Urinary bladder (tissue), 4 donors: Measurements from ENCODE around the gene TIFAB. TPM values are rescaled to one million over a fixed set of nuclear protein-coding genes. Genes with fewer than 3 reads are reported as not detected.

Experiments
- DNase-seq: peaks from one replicate; pipeline ENCODE4 v3.0.0-alpha.2; 2015; ENCODE audit errors: extremely low spot score
- H3K27ac ChIP-seq: one replicate; pipeline ENCODE4 v1.5.1; 2013; ENCODE audit warnings: low read depth, mild to moderate bottlenecking, moderate library complexity
- H3K36me3 ChIP-seq: one replicate; pipeline ENCODE4 v1.6.1; 2013; ENCODE audit warnings: mild to moderate bottlenecking, moderate library complexity; ENCODE audit not compliant: insufficient read depth
- H3K4me1 ChIP-seq: one replicate; pipeline ENCODE4 v1.6.1; 2013; ENCODE audit warnings: mild to moderate bottlenecking, moderate library complexity; ENCODE audit not compliant: insufficient read depth
- H3K4me3 ChIP-seq: one replicate; pipeline ENCODE4 v1.5.1; 2013; ENCODE audit warnings: low read depth, low read length
- WGBS: extraction: QIAGEN DNeasy Blood & Tissue Kit; methylation state at CpG from one replicate; pipeline ENCODE4 v1.1.7; 2013; 5-methylcytosine and 5-hydroxymethylcytosine counted together
- polyA plus RNA-seq: library from polyadenylated mRNA; stranded (reverse); fragments of 200-250 nt; gene quantifications from one replicate; pipeline ENCODE4 v1.2.3, GENCODE V29; 2013
- total RNA-seq: library from RNA; depleted of rRNA; stranded (reverse); fragments of >200 nt; gene quantifications from one replicate; pipeline ENCODE4 v1.2.3, GENCODE V29; 2014
- donor health status: healthy with polysubstance abuse.
- donor health status: healthy.

TIFAB gene
- total and polyA plus RNA-seq, 2 donors = 0.05 to 0.37 TPM

DNA sequence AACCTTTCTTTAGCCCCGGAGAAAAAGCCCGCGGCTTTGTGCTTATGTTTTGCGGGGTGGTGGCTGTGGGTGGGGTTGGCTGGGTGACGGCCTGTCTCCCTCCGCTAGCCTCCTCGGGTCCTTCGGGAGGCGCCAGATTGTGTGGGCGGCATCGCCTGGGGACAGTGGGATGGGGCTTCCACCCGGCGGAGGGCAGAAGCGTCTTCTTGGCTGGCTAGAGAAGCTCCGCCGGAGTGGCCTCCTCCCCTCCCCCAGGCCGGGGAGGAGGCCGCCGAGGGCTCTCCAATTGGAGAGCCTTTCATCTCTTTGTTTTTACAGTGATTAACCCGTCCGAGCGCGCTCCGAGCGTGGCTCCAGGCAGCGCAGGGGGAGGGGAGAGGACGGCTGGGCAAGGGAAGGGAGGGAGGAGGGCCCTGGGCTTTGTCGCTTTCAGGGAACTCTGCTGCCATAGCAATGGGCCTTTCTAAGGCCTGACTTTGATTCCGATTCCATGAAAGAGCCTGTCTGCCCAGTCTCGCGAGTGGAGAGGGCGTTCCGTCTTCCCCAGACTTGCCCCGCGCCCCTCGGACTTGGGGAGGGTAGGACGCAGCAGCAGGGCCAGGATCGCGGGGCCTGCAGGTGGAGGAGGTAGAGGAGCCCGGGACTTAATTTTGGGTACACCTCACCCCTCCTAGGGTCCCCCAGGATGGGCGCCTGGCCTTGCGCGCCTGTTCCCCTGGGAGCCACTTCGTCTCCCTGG is 36.7 kb upstream of the TIFAB start:
- H3K27ac ChIP-seq = no peak overlapping the region
- 3% methylated on average over 44 of the region's 44 CpGs for WGBS
- no peak for DNase-seq
- no peaks in the 10 kb centered on the region for H3K36me3 ChIP-seq
- no peaks in the 10 kb centered on the region for H3K4me1 ChIP-seq
- H3K4me3 ChIP-seq = peak overlapping the region; percentile 32

DNA sequence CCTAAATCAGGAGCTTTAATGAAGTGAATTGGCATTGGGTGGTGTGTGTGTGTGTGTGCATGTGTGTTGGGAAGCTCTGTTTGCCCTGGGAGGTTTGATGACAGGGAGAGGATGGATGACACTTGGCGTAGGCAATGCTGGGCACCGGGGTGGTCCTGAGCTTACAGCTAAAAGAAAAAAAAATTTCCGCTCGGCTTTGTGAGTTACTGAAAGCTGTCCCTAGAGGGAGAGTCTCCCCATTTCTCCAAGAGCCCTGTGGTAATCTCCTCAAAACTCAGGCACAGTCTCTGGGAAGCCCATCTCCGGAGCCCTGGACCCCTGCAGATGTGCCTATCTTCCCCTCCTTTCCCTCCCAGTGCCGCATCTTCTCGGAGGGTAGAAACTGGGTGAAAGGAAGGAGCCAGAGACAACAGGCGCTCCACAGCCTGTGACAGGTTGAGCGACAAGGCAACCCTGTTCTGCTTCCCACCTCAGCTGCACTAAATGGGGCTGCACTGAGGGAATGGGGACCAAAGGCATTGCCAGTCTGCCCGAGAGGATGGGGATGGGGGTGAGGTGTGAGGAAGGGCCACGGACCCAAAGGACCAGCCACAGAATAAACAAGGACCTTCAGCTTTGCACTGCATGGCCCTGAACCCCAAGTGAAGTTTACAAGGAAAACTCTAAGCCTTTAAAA is 35.8 kb upstream of the TIFAB start:
- Histone ChIP-seq H3K4me3 (no peak overlapping the region), H3K36me3 (no peaks in the 10 kb centered on the region), H3K4me1 (no peaks in the 10 kb centered on the region), H3K27ac (no peak overlapping the region)
- 43% methylated on average over 11 of the region's 11 CpGs for WGBS
- no peak for DNase-seq

DNA sequence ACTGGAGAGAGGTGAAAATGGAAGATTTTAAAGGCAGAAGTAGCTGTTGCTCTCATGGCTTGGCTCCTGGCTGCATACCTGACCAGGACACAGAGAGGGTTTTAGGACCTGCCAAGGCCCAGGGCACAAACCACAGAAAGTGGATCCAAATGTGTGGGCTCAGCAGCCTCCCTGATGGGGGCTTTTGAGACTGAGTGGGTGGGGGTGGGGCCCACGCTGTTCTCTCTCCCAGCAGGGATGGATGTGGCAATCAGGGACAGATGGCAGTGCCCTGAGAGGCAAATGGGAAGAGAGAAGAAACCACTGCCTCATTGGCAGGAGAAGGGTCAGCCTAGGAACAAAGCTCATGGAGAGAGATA is 34.9 kb upstream of the TIFAB start:
- WGBS = 71% methylated on average over 1 of the region's 1 CpG
- Histone ChIP-seq H3K27ac (no peak overlapping the region), H3K36me3 (no peaks in the 10 kb centered on the region), H3K4me3 (no peak overlapping the region), H3K4me1 (no peaks in the 10 kb centered on the region)
- no peak for DNase-seq

DNA sequence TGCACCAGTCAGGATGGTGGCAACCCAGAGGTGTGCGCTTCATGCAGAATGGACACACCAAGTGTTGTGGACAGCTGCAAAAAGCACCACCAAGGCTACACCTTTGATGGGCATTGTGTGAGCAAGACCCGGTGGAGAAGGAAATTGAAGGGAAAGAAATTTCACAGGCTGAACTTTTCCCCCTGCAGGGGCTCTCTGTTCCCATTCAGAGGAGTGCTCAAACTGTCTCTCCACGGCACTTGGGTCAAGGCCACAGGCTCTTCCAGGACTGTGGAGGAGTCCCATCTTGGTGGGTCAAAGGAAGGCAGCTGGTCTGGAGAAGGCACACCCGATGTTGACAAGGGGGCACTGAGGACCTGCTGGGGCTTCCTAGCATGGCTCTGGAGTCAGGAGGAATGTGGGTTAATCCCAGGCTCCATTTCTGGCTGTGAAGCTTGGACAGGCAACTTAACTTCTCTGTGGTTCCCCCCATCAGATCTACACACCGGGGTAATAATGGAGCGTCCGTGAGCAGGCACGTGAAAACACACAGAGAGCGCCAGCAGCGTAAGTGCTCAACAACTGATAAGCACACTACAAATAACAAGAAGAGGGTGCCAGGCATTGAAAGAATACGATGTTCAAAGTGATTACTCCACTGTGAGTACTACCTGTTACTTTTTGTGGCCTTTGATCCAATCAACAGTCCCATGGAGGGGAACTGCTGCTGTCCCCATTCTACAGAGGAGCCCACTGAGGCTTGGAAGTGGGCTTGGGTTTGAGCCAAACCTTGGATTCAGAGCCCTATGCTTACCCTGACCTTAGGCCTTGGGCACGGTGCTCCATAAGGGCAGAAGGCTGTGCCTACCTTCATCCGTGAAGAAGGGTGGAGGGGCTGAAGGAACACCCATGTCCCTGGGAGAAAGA is 34.2 kb upstream of the TIFAB start:
- no peak for DNase-seq
- Histone ChIP-seq H3K27ac (no peak overlapping the region), H3K4me3 (no peak overlapping the region), H3K36me3 (no peaks in the 10 kb centered on the region), H3K4me1 (no peaks in the 10 kb centered on the region)
- 81% methylated on average over 13 of the region's 13 CpGs for WGBS

DNA sequence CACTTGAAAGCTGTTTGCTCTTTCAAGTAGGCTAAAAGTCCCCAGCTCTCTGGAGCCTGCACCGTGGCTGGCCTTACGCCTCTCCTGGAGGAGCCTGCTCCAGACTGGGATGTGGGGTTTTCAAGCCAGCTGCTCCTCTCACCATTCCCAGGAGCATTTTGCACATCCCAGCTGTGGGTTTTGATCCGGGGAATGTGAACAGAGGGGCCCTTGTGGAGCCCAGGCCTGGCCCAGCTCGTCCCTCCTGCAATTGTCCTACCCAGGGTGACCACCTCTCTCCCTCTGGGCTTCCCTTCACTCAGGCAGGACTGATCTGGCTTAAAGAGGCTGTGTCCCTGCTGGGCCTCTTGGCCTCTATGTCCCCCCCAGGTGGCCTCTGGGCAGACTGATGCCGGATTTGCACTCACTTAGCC is 32.5 kb upstream of the TIFAB start:
- Histone ChIP-seq H3K27ac (no peak overlapping the region), H3K4me3 (no peak overlapping the region), H3K36me3 (no peaks in the 10 kb centered on the region), H3K4me1 (no peaks in the 10 kb centered on the region)
- no peak for DNase-seq
- WGBS = 79% methylated on average over 5 of the region's 5 CpGs

DNA sequence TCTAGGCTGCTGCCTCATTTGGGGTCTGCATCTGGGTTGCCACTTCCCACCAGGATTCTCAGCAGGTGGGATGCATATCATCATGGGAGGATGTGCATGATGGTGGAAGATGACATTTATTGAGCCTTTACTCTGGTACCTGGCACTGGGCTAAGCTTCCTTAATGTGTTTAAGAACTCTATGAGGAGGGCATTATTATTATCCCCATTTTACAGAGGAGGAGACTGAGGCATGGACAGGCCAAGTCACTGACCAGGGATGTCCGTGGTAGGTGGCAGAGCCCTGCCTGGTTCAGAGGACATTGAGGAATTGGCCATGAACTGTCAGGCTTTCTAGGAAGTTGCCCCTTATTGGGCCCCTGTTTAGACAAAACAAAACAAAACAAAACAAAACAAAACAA is 31.1 kb upstream of the TIFAB start:
- no peaks in the 10 kb centered on the region for H3K4me1 ChIP-seq
- H3K27ac ChIP-seq = no peak overlapping the region
- no peak for DNase-seq
- 94% methylated on average over 1 of the region's 1 CpG for WGBS
- no peaks in the 10 kb centered on the region for H3K36me3 ChIP-seq
- no peak overlapping the region for H3K4me3 ChIP-seq

DNA sequence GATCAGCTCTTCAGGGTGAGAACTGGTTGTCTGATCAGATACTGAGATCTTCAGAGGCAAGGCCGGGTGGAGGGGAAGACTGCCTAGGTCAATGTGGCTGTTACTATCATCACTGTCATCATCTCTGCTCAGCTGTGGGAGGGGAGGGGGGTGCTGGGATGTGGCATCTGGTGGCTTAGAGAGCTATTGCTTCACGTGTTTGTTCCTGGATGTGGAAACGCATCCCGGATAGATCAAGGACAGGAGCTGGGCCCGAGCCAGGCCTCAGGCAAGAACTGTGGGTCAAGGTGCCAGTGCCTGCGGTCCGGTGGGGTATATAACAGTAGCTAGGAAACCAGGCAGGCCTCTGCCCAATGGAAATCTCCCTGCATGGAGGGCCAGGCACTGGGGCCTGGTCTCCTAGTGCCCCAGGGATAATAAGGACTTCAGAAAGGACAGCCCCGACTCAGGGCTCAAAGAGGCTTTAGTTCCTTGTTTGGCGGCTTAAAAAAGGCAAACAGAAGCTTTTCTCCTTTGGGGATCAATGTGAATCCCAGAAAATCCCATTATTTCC is 30.3 kb upstream of the TIFAB start:
- H3K4me1 ChIP-seq = no peaks in the 10 kb centered on the region
- no peak overlapping the region for H3K27ac ChIP-seq
- H3K36me3 ChIP-seq = no peaks in the 10 kb centered on the region
- no peak for DNase-seq
- H3K4me3 ChIP-seq = no peak overlapping the region
- WGBS = 76% methylated on average over 9 of the region's 9 CpGs

DNA sequence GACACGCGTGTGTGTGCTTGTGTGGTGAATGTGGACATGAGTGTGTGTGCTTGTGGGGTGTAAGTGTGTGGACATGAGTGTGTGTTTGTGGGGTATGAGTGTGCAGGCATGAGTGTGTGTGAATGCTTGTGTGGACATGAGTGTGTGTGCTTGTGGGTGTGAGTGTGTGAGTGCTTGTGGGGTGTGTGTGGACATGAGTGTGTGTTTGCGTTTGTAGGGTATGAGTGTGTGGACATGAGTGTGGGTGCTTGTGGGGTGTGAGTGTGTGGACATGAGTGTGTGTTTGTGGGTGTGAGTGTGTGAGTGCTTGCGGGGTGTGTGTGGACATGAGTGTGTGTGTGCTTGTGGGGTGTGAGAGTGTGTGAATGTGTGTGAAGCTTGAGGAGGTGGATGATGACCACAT is 29.8 kb upstream of the TIFAB start:
- H3K4me3 ChIP-seq = no peak overlapping the region
- DNase-seq = no peak
- H3K27ac ChIP-seq = no peak overlapping the region
- H3K4me1 ChIP-seq = no peaks in the 10 kb centered on the region
- WGBS = 95% methylated on average over 4 of the region's 4 CpGs
- H3K36me3 ChIP-seq = no peaks in the 10 kb centered on the region

DNA sequence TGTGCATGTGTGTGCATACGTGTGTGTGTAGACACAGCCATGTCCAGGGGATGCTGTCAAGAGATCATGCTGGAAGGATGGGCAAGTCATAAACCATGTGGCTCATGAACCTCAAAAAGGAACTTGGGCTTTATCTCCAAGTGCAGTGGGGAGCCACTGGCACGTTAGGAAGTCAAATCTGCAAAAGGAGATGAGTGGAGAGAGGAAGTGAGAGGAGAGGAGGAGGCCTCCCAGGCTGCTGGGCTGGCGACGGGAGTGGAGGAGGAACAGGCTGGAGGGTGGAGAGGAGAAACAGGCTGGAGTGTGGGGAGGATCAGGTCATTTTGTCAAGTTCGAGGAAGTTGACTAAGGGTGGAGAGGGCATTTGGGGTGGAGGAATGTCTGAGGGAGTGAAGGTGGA is 29.2 kb upstream of the TIFAB start:
- WGBS = 61% methylated on average over 5 of the region's 5 CpGs
- H3K36me3 ChIP-seq = no peaks in the 10 kb centered on the region
- H3K4me3 ChIP-seq = no peak overlapping the region
- H3K27ac ChIP-seq = no peak overlapping the region
- H3K4me1 ChIP-seq = no peaks in the 10 kb centered on the region
- DNase-seq = no peak

DNA sequence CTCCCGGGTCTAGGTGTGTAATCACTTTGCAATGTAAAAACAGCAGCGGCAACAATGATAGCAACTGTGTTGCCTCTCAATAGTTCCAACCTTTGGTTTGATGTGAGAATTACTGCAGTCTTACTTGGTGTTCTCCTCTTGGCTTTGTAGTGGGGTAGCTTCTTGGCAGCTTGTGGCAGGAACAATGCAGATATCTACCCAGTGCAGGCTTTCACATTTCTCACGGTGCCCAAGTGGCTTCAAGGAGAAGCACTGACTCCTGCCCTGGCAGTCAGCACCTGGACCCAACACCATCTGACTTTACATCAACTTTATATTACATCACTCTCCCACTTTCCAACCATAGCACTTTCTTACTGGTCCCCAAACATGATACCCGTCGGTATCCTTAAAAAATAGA is 28.4 kb upstream of the TIFAB start:
- Histone ChIP-seq H3K4me3 (no peak overlapping the region), H3K4me1 (no peaks in the 10 kb centered on the region), H3K36me3 (no peaks in the 10 kb centered on the region), H3K27ac (no peak overlapping the region)
- DNase-seq = no peak
- 93% methylated on average over 5 of the region's 5 CpGs for WGBS

DNA sequence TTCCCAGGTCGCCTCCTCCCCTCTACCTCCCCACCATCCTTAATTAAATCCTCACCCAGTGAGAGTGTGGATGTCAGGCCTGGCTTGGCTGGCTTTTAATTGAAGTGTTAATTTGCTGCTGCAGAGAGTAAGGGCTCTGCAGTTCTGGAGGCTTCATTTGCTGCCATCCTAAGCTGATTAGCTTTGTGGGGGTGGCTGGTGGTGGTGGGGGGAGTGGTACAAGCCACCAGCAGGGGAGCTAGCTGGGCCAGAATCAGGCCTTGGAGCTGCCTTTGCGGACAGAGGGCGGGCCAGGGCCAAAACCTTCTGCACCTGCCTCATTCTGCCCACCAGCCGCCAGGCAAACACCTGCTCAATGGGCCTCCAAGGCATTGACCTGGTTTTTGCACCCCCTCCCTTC is 26.8 kb upstream of the TIFAB start:
- H3K4me3 ChIP-seq = no peak overlapping the region
- no peaks in the 10 kb centered on the region for H3K4me1 ChIP-seq
- 93% methylated on average over 4 of the region's 4 CpGs for WGBS

DNA sequence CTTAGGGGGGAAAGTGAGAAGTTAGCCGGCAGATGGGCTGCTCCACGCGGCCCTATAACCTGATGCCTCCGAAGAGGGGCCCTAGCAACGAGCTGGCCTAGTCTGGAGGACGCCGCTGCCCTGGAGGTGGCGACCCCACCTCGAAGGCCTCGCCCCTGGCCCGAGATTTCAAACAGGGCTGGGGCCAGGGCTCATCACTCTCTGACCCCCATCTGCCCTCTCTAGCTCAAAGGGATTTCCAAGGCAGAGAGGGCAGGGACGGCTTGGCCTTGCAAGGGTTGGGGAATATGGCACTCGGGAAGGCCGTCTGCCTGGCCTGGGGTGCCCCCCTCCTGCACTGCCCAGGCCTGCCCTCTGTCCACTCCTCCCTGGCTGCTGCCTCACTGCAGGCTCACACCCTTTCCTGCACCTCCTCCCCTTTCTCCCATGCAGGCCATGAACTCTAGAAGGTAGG is 25.5 kb upstream of the TIFAB start:
- Histone ChIP-seq H3K4me3 (no peak overlapping the region), H3K36me3 (no peaks in the 10 kb centered on the region), H3K27ac (no peak overlapping the region), H3K4me1 (no peaks in the 10 kb centered on the region)
- no peak for DNase-seq
- WGBS = 54% methylated on average over 14 of the region's 14 CpGs

More for the DNA sequence above, 26.8 kb upstream of the TIFAB start:
- Histone ChIP-seq H3K36me3 (no peaks in the 10 kb centered on the region), H3K27ac (no peak overlapping the region)
- no peak for DNase-seq
